ENCODE measurements around the gene SOX4.
"Not testable (repeated sequence)": the region's sequence is repeated elsewhere in the genome, so short reads cannot be mapped to it uniquely, and the experiment has no call there.

DNA sequence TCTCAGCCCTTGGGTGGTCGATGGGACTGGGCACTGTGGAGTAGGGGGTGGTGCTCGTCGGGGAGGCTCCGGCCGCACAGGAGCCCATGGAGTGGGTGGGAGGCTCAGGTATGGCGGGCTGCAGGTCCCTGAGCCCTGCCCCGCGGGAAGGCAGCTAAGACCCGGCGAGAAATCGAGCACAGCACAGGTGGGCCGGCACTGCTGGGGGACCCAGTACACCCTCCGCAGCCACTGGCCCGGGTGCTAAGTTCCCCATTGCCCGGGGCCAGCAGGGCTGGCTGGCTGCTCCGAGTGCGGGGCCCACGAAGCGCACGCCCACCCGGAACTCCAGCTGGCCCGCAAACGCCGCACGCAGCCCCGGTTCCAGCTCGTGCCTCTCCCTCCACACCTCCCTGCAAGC, 41.3 kb upstream of the SOX4 start:
- TF ChIP-seq, protein P1, sequence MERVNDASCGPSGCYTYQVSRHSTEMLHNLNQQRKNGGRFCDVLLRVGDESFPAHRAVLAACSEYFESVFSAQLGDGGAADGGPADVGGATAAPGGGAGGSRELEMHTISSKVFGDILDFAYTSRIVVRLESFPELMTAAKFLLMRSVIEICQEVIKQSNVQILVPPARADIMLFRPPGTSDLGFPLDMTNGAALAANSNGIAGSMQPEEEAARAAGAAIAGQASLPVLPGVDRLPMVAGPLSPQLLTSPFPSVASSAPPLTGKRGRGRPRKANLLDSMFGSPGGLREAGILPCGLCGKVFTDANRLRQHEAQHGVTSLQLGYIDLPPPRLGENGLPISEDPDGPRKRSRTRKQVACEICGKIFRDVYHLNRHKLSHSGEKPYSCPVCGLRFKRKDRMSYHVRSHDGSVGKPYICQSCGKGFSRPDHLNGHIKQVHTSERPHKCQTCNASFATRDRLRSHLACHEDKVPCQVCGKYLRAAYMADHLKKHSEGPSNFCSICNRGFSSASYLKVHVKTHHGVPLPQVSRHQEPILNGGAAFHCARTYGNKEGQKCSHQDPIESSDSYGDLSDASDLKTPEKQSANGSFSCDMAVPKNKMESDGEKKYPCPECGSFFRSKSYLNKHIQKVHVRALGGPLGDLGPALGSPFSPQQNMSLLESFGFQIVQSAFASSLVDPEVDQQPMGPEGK (CRISPR knock-in tag; IDR thresholded peaks at IDR 0.05; ENCODE audit: borderline replicate concordance): not testable (repeated sequence)
- TF ChIP-seq, protein P2, sequence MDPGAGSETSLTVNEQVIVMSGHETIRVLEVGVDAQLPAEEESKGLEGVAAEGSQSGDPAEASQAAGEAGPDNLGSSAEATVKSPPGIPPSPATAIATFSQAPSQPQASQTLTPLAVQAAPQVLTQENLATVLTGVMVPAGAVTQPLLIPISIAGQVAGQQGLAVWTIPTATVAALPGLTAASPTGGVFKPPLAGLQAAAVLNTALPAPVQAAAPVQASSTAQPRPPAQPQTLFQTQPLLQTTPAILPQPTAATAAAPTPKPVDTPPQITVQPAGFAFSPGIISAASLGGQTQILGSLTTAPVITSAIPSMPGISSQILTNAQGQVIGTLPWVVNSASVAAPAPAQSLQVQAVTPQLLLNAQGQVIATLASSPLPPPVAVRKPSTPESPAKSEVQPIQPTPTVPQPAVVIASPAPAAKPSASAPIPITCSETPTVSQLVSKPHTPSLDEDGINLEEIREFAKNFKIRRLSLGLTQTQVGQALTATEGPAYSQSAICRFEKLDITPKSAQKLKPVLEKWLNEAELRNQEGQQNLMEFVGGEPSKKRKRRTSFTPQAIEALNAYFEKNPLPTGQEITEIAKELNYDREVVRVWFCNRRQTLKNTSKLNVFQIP (CRISPR knock-in tag; IDR thresholded peaks at IDR 0.05; ENCODE audit: borderline replicate concordance, low read depth): not testable (repeated sequence)
- not testable (repeated sequence) for TF ChIP-seq ZNF565 (CRISPR knock-in tag; conservative IDR thresholded peaks at IDR 0.05; ENCODE audit: low read depth); BACH2 (CRISPR knock-in tag; IDR thresholded peaks at IDR 0.05; ENCODE audit: borderline replicate concordance); ISL1 (CRISPR knock-in tag; IDR thresholded peaks at IDR 0.05); TOX (CRISPR knock-in tag; IDR thresholded peaks at IDR 0.05; ENCODE audit: borderline replicate concordance); GLIS3 (CRISPR knock-in tag; IDR thresholded peaks at IDR 0.05); ZNF8 (CRISPR knock-in tag; IDR thresholded peaks at IDR 0.05); OSR1 (CRISPR knock-in tag; IDR thresholded peaks at IDR 0.05); ZC3H10 (CRISPR knock-in tag; IDR thresholded peaks at IDR 0.05); PPARA (CRISPR knock-in tag; IDR thresholded peaks at IDR 0.05; ENCODE audit: borderline replicate concordance); ZFP30 (CRISPR knock-in tag; IDR thresholded peaks at IDR 0.05)
- TF ChIP-seq, protein P3, sequence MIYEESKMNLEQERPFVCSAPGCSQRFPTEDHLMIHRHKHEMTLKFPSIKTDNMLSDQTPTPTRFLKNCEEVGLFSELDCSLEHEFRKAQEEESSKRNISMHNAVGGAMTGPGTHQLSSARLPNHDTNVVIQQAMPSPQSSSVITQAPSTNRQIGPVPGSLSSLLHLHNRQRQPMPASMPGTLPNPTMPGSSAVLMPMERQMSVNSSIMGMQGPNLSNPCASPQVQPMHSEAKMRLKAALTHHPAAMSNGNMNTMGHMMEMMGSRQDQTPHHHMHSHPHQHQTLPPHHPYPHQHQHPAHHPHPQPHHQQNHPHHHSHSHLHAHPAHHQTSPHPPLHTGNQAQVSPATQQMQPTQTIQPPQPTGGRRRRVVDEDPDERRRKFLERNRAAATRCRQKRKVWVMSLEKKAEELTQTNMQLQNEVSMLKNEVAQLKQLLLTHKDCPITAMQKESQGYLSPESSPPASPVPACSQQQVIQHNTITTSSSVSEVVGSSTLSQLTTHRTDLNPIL (CRISPR knock-in tag; IDR thresholded peaks at IDR 0.05; ENCODE audit: low read depth): not testable (repeated sequence)
